Breast epithelium (tissue), 4 donors: ENCODE measurements around the gene POLR3B. TPM values are rescaled to one million over a fixed set of nuclear protein-coding genes. Genes with fewer than 3 reads are reported as not detected.

Experiments used
- DNase-seq, 2 donors: peaks; one replicate each; pipeline ENCODE4 v3.0.0-alpha.2; 2019; ENCODE audit warnings: low spot score in 2 of 2
- H3K27ac ChIP-seq, 2 donors: fragments of 200-600 bp; sonication (generic) in 1 of 2; one replicate each; pipeline ENCODE4 v1.5.1; 2016 to 2019; ENCODE audit warnings: mild to moderate bottlenecking in 1 of 2
- H3K27me3 ChIP-seq, 2 donors: fragments of 200-600 bp; sonication (generic) in 1 of 2; one replicate each; pipeline versions ENCODE4 v1.5.1 to v1.6.0; 2017 to 2019; ENCODE audit warnings: control low read depth in 1 of 2, mild to moderate bottlenecking in 1 of 2
- H3K36me3 ChIP-seq: fragments of 200-600 bp; one replicate; pipeline ENCODE4 v1.5.1; 2019
- H3K4me1 ChIP-seq, 2 donors: fragments of 200-600 bp; sonication (generic); one replicate each; pipeline ENCODE4 v1.5.1; 2016 to 2019; ENCODE audit warnings: control low read depth in 1 of 2
- H3K4me3 ChIP-seq, 3 donors: fragments of 200-600 bp; sonication (generic); 1 replicate in 2 of 3; 2 replicates in 1 of 3; pipeline ENCODE4 v1.5.1; 2016 to 2019; ENCODE audit warnings: mild to moderate bottlenecking in 3 of 3, moderate library complexity in 2 of 3
- H3K9me3 ChIP-seq, 2 donors: fragments of 200-600 bp; sonication (generic) in 1 of 2; one replicate each; pipeline ENCODE4 v1.5.1; 2016 to 2019; ENCODE audit warnings: control low read depth in 1 of 2
- CTCF ChIP-seq, 3 donors: fragments of 450-650 bp; IDR thresholded peaks; one replicate each; pipeline ENCODE4 v1.5.1; 2016 to 2017; ENCODE audit warnings: antibody characterized with exemption in 3 of 3, mild to moderate bottlenecking in 3 of 3, moderate library complexity in 3 of 3
- POLR2A ChIP-seq: fragments of 450-650 bp; IDR thresholded peaks from one replicate; pipeline ENCODE4 v1.6.1; 2016; ENCODE audit warnings: antibody characterized with exemption, mild to moderate bottlenecking, moderate library complexity
- POLR2AphosphoS5 ChIP-seq, 3 donors: sonication (generic); formaldehyde crosslinking; IDR thresholded peaks; one replicate each; pipeline ENCODE4 v1.6.1; 2017; ENCODE audit warnings: antibody characterized with exemption in 3 of 3
- intact Hi-C: fragments of 100-400 bp; cut with DNase I; formaldehyde crosslinking; loops from one replicate; pipeline ENCODE4 v1.15.1; 2023; ENCODE audit warnings: low total_unique reads
- total RNA-seq, 3 donors: library from RNA; depleted of rRNA; stranded (reverse); fragments of >200 nt; gene quantifications; one replicate each; pipeline ENCODE4 v1.1.0, GENCODE V29; 2016

POLR3B gene
- total RNA-seq, 3 donors from 2014 or later = 7.0 to 9.8 (median 9.2) TPM

- no peak overlapping the region for H3K27ac ChIP-seq
- no peaks in the 10 kb centered on the region for H3K4me1 ChIP-seq
- intact Hi-C loops = no loop called here
- H3K9me3 ChIP-seq = no peaks in the 10 kb centered on the region
- H3K36me3 ChIP-seq = no peaks in the 10 kb centered on the region
- H3K4me3 ChIP-seq = no peak overlapping the region
- H3K27me3 ChIP-seq = peaks cover 0 to 4% of the 10 kb centered on the region in 2 donors
- DNase-seq = no peak
- TF ChIP-seq POLR2AphosphoS5 (IDR thresholded peaks at IDR 0.05) = no peak
- no peak for TF ChIP-seq POLR2A
- TF ChIP-seq CTCF (IDR thresholded peaks at IDR 0.05) = no peak
Measured at GRCh38 chr12:106521901-106522300, 164.4 kb downstream of the POLR3B start.

- no peak overlapping the region for H3K27ac ChIP-seq
- H3K4me3 ChIP-seq = no peak overlapping the region
- no peaks in the 10 kb centered on the region for H3K36me3 ChIP-seq
- H3K9me3 ChIP-seq = no peaks in the 10 kb centered on the region
- TF ChIP-seq POLR2A (no peak), CTCF (IDR thresholded peaks at IDR 0.05) (no peak), POLR2AphosphoS5 (IDR thresholded peaks at IDR 0.05) (no peak)
- DNase-seq = no peak
- intact Hi-C loops = no loop called here
- H3K4me1 ChIP-seq = no peaks in the 10 kb centered on the region
- H3K27me3 ChIP-seq = peaks cover 0 to 4% of the 10 kb centered on the region in 2 donors
Measured at GRCh38 chr12:106522708-106523107, 165.2 kb downstream of the POLR3B start.

GRCh38 chr12:106527356-106527755, 169.8 kb downstream of the POLR3B start:
- DNase-seq = no peak
- no peak overlapping the region for H3K27ac ChIP-seq
- peaks cover 0 to 10% of the 10 kb centered on the region in 2 donors for H3K9me3 ChIP-seq
- H3K36me3 ChIP-seq = no peaks in the 10 kb centered on the region
- intact Hi-C loops = no loop called here
- no peak overlapping the region for H3K4me3 ChIP-seq
- TF ChIP-seq POLR2A (no peak), CTCF (IDR thresholded peaks at IDR 0.05) (no peak), POLR2AphosphoS5 (IDR thresholded peaks at IDR 0.05) (no peak)
- no peaks in the 10 kb centered on the region for H3K27me3 ChIP-seq
- no peaks in the 10 kb centered on the region for H3K4me1 ChIP-seq

GRCh38 chr12:106541201-106541600, 183.7 kb downstream of the POLR3B start:
- TF ChIP-seq POLR2A (no peak), POLR2AphosphoS5 (IDR thresholded peaks at IDR 0.05) (no peak), CTCF (IDR thresholded peaks at IDR 0.05) (no peak)

GRCh38 chr12:106551410-106551809, 193.9 kb downstream of the POLR3B start:
- no peak for DNase-seq
- TF ChIP-seq POLR2A = no peak
- TF ChIP-seq CTCF (IDR thresholded peaks at IDR 0.05) = no peak
- TF ChIP-seq POLR2AphosphoS5 (IDR thresholded peaks at IDR 0.05) = no peak
- intact Hi-C loops = no loop called here
- Histone ChIP-seq H3K4me3 (no peak overlapping the region), H3K27me3 (no peaks in the 10 kb centered on the region), H3K36me3 (no peaks in the 10 kb centered on the region), H3K27ac (no peak overlapping the region), H3K4me1 (no peaks in the 10 kb centered on the region), H3K9me3 (peaks cover 0 to 5% of the 10 kb centered on the region in 2 donors)

More at GRCh38 chr12:106541201-106541600, 183.7 kb downstream of the POLR3B start:
- Histone ChIP-seq H3K27me3 (no peaks in the 10 kb centered on the region), H3K27ac (no peak overlapping the region), H3K9me3 (peaks cover 13% of the 10 kb centered on the region in 2 donors), H3K4me1 (no peaks in the 10 kb centered on the region), H3K4me3 (no peak overlapping the region), H3K36me3 (no peaks in the 10 kb centered on the region)
- intact Hi-C loops = no loop called here
- DNase-seq = no peak
